ENCODE data around the gene RNASET2. TPM values are rescaled to one million over a fixed set of nuclear protein-coding genes. Genes with fewer than 3 reads are reported as not detected.

The RNASET2 gene
- polyA plus RNA-seq, 1 donor from 2014 or later, result 73.9 TPM

- Histone ChIP-seq H3K9ac (ENCODE audit: low read length) (peak overlapping the region; percentile 21), H3K79me2 (replicated peaks; ENCODE audit: insufficient read depth, low read length) (no peaks in the 10 kb centered on the region), H3K36me3 (ENCODE audit: insufficient read depth, low read length) (peaks cover 5% of the 10 kb centered on the region), H3K4me2 (ENCODE audit: low read length) (no peak overlapping the region), H2AFZ (ENCODE audit: low read depth, low read length) (no peak overlapping the region), H3K4me3 (ENCODE audit: low read length) (no peak overlapping the region), H4K20me1 (ENCODE audit: insufficient read depth) (no peaks in the 10 kb centered on the region), H3K27me3 (ENCODE audit: insufficient read depth, low read depth, low read length) (no peaks in the 10 kb centered on the region), H3K9me2 (ENCODE audit: insufficient read depth, low read length) (no peaks in the 10 kb centered on the region), H3K27ac (ENCODE audit: low read length) (peak overlapping the region; percentile 21), H3F3A (ENCODE audit: insufficient read depth, low read length, poor library complexity, severe bottlenecking) (no peaks in the 10 kb centered on the region), H3K9me3 (ENCODE audit: low read length) (no peaks in the 10 kb centered on the region)
- TF ChIP-seq TAF1 (IDR thresholded peaks at IDR 0.05; ENCODE audit: low read depth) (no peak), RAD21 (conservative IDR thresholded peaks at IDR 0.05) (no peak), SMC3 (conservative IDR thresholded peaks at IDR 0.05; ENCODE audit: poor library complexity) (no peak), EZH2 (IDR thresholded peaks at IDR 0.05; ENCODE audit: borderline replicate concordance, insufficient read depth, low read length, poor library complexity, severe bottlenecking) (no peak)
Measured at GRCh38 chr6:166927935-166928643, 28.3 kb downstream of the RNASET2 start.

GRCh38 chr6:166927240-166927934 lies 29.0 kb downstream of the RNASET2 start:
- Histone ChIP-seq H4K20me1 (ENCODE audit: insufficient read depth) (no peaks in the 10 kb centered on the region), H3K9me3 (ENCODE audit: low read length) (no peaks in the 10 kb centered on the region), H3K27ac (ENCODE audit: low read length) (peak overlapping the region; percentile 21), H3K27me3 (ENCODE audit: insufficient read depth, low read depth, low read length) (no peaks in the 10 kb centered on the region), H3K79me2 (replicated peaks; ENCODE audit: insufficient read depth, low read length) (no peaks in the 10 kb centered on the region), H3K4me3 (ENCODE audit: low read length) (no peak overlapping the region), H3K4me2 (ENCODE audit: low read length) (no peak overlapping the region), H3K9ac (ENCODE audit: low read length) (peak overlapping the region; percentile 21), H3K36me3 (ENCODE audit: insufficient read depth, low read length) (peaks cover 2% of the 10 kb centered on the region), H3F3A (ENCODE audit: insufficient read depth, low read length, poor library complexity, severe bottlenecking) (no peaks in the 10 kb centered on the region), H2AFZ (ENCODE audit: low read depth, low read length) (no peak overlapping the region), H3K9me2 (ENCODE audit: insufficient read depth, low read length) (no peaks in the 10 kb centered on the region)
- TF ChIP-seq EP300 (conservative IDR thresholded peaks at IDR 0.05; ENCODE audit: poor library complexity, severe bottlenecking), result no peak
- TF ChIP-seq CTCF (IDR thresholded peaks at IDR 0.05; ENCODE audit: poor library complexity, severe bottlenecking), result no peak
- TF ChIP-seq MXI1 (conservative IDR thresholded peaks at IDR 0.05; ENCODE audit: poor library complexity, severe bottlenecking), result no peak

- no peaks in the 10 kb centered on the region for H3K79me2 ChIP-seq (replicated peaks; ENCODE audit: insufficient read depth, low read length)
- H3K27ac ChIP-seq (ENCODE audit: low read length), result no peak overlapping the region
- no peaks in the 10 kb centered on the region for H3F3A ChIP-seq (ENCODE audit: insufficient read depth, low read length, poor library complexity, severe bottlenecking)
- H3K9me2 ChIP-seq (ENCODE audit: insufficient read depth, low read length), result no peaks in the 10 kb centered on the region
- TF ChIP-seq POLR2AphosphoS5 (IDR thresholded peaks at IDR 0.05) (no peak), EZH2 (IDR thresholded peaks at IDR 0.05; ENCODE audit: borderline replicate concordance, insufficient read depth, low read length, poor library complexity, severe bottlenecking) (no peak), MXI1 (conservative IDR thresholded peaks at IDR 0.05; ENCODE audit: poor library complexity, severe bottlenecking) (no peak), SMC3 (conservative IDR thresholded peaks at IDR 0.05; ENCODE audit: poor library complexity) (no peak)
- no peak overlapping the region for H3K4me3 ChIP-seq (ENCODE audit: low read length)
- no peaks in the 10 kb centered on the region for H3K27me3 ChIP-seq (ENCODE audit: insufficient read depth, low read depth, low read length)
- no peaks in the 10 kb centered on the region for H3K36me3 ChIP-seq (ENCODE audit: insufficient read depth, low read length)
- H3K9me3 ChIP-seq (ENCODE audit: low read length), result no peaks in the 10 kb centered on the region
- H2AFZ ChIP-seq (ENCODE audit: low read depth, low read length), result no peak overlapping the region
- no peak overlapping the region for H3K4me2 ChIP-seq (ENCODE audit: low read length)
- H4K20me1 ChIP-seq (ENCODE audit: insufficient read depth), result no peaks in the 10 kb centered on the region
- H3K9ac ChIP-seq (ENCODE audit: low read length), result no peak overlapping the region
Measured at GRCh38 chr6:166926748-166927147, 29.6 kb downstream of the RNASET2 start.

Measured in neural cell (in vitro differentiated cells).